ENCODE measurements around the gene ADARB2. TPM values are rescaled to one million over a fixed set of nuclear protein-coding genes. Genes with fewer than 3 reads are reported as not detected.

The ADARB2 gene
- total and polyA plus RNA-seq, 2 experiments from 2014 or later: 1.6 to 3.1 TPM

DNA sequence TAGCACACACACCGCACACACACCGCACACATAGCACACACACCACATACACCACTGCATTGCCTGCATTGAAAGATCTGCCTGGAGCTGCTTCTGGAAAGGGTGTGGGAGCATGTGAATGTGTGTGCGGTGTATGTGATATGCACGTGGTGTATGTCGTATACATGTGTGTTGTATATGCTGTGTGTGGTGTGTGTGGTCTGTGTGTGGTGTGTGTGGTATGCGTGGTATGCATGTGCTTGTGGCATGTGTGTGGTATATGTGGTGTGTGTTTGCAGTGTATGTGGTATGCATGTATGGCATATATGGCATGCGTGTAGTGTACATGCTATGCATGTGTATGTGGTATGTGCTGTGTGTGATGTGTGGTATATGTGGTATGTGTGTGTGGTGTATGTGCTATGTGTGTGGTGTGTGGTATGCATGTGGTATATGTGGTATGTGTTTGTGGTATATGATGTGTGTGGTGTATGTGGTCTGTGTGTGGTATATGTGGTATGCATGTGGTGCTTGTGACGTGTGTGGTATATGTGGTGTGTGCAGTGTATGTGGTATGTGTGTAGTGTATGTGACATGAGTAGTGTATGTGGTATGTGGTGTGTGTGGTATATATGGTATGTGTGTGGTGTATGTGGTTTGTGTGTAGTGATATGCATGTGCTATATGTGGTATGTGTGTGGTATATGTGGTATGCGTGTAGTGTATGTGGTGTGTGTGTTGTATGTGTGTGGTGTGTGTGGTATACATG lies 505.0 kb downstream of the ADARB2 start:
- DNase-seq (ENCODE audit: low read depth in 1 of 2, low spot score in 1 of 2): no peak
- TF ChIP-seq, protein P1, sequence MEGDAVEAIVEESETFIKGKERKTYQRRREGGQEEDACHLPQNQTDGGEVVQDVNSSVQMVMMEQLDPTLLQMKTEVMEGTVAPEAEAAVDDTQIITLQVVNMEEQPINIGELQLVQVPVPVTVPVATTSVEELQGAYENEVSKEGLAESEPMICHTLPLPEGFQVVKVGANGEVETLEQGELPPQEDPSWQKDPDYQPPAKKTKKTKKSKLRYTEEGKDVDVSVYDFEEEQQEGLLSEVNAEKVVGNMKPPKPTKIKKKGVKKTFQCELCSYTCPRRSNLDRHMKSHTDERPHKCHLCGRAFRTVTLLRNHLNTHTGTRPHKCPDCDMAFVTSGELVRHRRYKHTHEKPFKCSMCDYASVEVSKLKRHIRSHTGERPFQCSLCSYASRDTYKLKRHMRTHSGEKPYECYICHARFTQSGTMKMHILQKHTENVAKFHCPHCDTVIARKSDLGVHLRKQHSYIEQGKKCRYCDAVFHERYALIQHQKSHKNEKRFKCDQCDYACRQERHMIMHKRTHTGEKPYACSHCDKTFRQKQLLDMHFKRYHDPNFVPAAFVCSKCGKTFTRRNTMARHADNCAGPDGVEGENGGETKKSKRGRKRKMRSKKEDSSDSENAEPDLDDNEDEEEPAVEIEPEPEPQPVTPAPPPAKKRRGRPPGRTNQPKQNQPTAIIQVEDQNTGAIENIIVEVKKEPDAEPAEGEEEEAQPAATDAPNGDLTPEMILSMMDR (IDR thresholded peaks at IDR 0.05; ENCODE audit: low read depth, low read length): no peak
- Histone ChIP-seq H3K4me3 (no peak overlapping the region), H3K4me1 (ENCODE audit: low read depth) (no peaks in the 10 kb centered on the region), H3K9me3 (ENCODE audit: low read depth) (no peaks in the 10 kb centered on the region), H3K27ac (no peak overlapping the region), H3K36me3 (no peaks in the 10 kb centered on the region), H3K27me3 (no peaks in the 10 kb centered on the region)

- Histone ChIP-seq H3K4me3 (no peak overlapping the region), H3K4me1 (ENCODE audit: low read depth) (no peaks in the 10 kb centered on the region), H3K27me3 (no peaks in the 10 kb centered on the region), H3K27ac (no peak overlapping the region), H3K36me3 (no peaks in the 10 kb centered on the region), H3K9me3 (ENCODE audit: low read depth) (no peaks in the 10 kb centered on the region)
- TF ChIP-seq, protein P1 (IDR thresholded peaks at IDR 0.05; ENCODE audit: low read depth, low read length): no peak
- no peak for DNase-seq (ENCODE audit: low read depth in 1 of 2, low spot score in 1 of 2)
Measured at GRCh38 chr10:1230592-1231275, 506.6 kb downstream of the ADARB2 start.

DNA sequence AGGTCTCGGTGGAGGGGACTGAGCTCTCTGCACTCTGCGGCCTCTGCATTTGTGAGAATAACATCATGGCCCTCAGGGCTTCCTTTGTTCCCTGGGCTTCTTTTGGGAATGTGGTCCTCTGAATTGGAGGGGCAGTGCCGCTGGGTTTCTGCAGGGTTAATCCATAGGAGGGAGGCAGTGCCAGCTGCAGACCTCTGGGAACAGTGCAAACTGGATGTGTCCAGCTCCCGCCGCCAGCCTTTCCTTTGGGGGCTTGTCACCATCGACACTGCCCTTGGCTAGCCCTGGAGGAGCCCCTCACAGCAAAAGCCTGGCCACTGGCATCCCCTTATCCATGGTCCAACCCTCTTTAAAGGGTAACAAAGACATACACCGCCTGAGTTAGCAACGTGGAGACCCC lies 507.2 kb downstream of the ADARB2 start:
- TF ChIP-seq, protein P1 (IDR thresholded peaks at IDR 0.05; ENCODE audit: low read depth, low read length): no peak
- H3K27ac ChIP-seq: no peak overlapping the region
- no peaks in the 10 kb centered on the region for H3K36me3 ChIP-seq
- no peaks in the 10 kb centered on the region for H3K9me3 ChIP-seq (ENCODE audit: low read depth)
- no peaks in the 10 kb centered on the region for H3K27me3 ChIP-seq
- H3K4me1 ChIP-seq (ENCODE audit: low read depth): no peaks in the 10 kb centered on the region
- no peak for DNase-seq (ENCODE audit: low read depth in 1 of 2, low spot score in 1 of 2)
- no peak overlapping the region for H3K4me3 ChIP-seq

- Histone ChIP-seq H3K9me3 (ENCODE audit: low read depth) (no peaks in the 10 kb centered on the region), H3K27me3 (no peaks in the 10 kb centered on the region), H3K4me1 (ENCODE audit: low read depth) (no peaks in the 10 kb centered on the region), H3K36me3 (no peaks in the 10 kb centered on the region), H3K27ac (no peak overlapping the region), H3K4me3 (no peak overlapping the region)
- no peak for DNase-seq (ENCODE audit: low read depth in 1 of 2, low spot score in 1 of 2)
- TF ChIP-seq, protein P1 (IDR thresholded peaks at IDR 0.05; ENCODE audit: low read depth, low read length): no peak
Measured at GRCh38 chr10:1229574-1229973, 507.8 kb downstream of the ADARB2 start.

DNA sequence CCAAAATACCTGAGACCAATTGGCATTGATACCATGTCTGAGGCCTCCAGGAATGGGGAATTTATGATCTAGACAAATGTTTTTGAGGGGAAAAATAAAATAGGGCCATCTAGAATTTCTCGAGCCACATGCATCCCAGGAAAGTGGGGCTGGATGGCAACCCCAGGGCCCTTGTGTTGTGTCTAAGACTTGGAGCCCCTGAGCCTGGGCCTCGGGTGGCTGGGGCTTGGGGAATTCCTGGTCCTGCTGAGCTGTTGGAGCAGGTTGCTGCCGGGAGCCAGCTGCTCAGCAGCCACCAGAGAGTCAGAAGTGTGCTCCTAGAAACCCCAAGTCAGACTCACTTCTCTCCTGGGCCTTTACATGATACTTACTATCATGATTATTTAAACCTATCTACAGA lies 508.2 kb downstream of the ADARB2 start:
- no peaks in the 10 kb centered on the region for H3K36me3 ChIP-seq
- TF ChIP-seq, protein P1 (IDR thresholded peaks at IDR 0.05; ENCODE audit: low read depth, low read length): no peak
- H3K4me3 ChIP-seq: no peak overlapping the region
- no peaks in the 10 kb centered on the region for H3K4me1 ChIP-seq (ENCODE audit: low read depth)
- H3K9me3 ChIP-seq (ENCODE audit: low read depth): no peaks in the 10 kb centered on the region
- DNase-seq (ENCODE audit: low read depth in 1 of 2, low spot score in 1 of 2): no peak
- H3K27me3 ChIP-seq: no peaks in the 10 kb centered on the region
- no peak overlapping the region for H3K27ac ChIP-seq
